Stimulated activated CD8-positive, alpha-beta memory T cell treated with anti-CD3 and anti-CD28 coated beads, Interleukin-7, amount 100 ng/mL, for 1 hour (primary cell): ENCODE data around the gene RTEL1.

Source experiments
- DNase-seq, 2 donors: peaks; one replicate each; pipeline ENCODE4 v3.0.0-alpha.2; 2020; ENCODE audit warnings: low read depth in 2 of 2

The RTEL1 gene

DNA sequence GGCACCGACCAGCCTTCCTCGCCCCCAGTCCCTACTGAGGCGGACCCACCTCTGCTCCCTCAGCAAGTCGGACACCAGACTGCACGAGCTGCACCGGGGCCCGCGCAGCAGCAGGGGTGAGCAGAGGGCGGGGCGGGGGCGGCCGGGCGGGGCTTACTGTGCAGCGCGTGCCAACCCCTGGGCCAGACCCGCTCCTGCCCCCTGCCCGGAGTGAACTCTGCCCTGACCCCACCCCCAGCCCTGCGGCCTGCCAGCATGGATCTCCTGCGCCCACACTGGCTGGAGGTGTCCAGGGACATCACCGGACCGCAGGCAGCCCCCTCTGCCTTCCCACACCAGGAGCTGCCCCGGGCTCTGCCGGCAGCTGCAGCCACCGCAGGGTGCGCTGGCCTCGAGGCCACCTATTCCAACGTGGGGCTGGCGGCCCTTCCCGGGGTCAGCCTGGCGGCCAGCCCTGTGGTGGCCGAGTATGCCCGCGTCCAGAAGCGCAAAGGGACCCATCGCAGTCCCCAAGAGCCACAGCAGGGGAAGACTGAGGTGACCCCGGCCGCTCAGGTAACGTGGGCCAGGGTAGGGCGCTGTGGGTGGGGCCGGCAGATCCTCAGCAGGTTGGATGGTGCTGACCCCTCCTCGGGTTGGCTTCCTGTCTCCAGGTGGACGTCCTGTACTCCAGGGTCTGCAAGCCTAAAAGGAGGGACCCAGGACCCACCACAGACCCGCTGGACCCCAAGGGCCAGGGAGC, 80.0 kb downstream of the RTEL1 start:
- no peak for DNase-seq

DNA sequence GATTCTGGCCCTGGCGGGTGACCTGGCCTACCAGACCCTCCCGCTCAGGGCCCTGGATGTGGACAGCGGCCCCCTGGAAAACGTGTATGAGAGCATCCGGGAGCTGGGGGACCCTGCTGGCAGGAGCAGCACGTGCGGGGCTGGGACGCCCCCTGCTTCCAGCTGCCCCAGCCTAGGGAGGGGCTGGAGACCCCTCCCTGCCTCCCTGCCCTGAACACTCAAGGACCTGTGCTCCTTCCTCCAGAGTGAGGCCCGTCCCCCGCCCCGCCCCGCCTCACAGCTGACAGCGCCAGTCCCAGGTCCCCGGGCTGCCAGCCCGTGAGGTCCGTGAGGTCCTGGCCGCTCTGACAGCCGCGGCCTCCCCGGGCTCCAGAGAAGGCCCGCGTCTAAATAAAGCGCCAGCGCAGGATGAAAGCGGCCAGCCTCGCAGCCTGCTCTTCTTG, 80.6 kb downstream of the RTEL1 start:
- no peak for DNase-seq

DNA sequence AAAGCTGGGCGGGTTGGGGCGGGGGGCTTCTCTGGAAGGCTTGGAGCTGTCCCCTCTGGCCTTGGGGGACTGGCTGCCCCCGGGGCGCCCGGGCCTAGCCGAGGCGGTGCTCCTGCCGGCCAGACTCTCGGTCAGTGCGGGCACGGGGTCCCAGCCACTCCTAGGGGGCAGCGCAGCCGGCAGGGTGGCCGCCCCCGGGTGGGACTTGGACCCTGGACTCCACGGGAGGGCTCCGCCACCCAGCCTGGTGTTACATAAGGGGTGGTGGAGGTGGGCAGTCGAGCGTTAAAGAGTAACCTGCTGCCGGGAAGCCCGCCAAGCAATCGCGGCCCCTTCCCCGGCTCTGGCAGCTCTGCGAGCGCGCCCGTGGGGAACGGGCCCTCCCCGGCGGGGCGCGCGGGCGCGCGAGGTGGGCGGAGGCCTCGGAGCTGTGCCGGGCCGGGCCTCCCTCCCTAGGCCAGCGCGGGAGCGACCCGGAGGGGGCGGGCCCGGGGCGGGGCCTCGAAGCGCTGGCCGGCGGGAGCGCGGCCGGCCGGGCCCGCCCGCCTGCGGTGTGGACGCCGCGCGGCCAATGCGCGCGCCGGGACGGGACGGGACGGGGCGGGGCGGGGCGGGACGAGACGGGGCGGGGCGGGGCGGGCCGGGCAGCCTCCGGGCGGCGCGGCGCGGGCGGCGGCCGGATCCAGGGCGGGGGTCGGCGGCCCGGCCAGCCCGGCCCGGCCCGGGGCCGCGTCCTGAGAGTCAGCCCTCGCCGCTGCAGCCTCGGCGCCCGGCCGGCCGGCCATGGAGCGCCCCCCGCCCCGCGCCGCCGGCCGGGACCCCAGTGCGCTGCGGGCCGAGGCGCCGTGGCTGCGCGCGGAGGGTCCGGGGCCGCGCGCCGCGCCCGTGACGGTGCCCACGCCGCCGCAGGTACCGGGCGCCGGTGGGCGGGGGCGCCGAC, 81.3 kb downstream of the RTEL1 start, which contains the start of gene SLC2A4RG:
TSS of gene SLC2A4RG (plus strand) at position 647 of the 940 bp plus-strand sequence. CDS start at position 784, 137 bp downstream.
- peak in 1 of 2 donors; percentile 39 for DNase-seq

- no peak for DNase-seq
Observed at GRCh38 chr20:63740070-63740626, 82.0 kb downstream of the RTEL1 start.

DNA sequence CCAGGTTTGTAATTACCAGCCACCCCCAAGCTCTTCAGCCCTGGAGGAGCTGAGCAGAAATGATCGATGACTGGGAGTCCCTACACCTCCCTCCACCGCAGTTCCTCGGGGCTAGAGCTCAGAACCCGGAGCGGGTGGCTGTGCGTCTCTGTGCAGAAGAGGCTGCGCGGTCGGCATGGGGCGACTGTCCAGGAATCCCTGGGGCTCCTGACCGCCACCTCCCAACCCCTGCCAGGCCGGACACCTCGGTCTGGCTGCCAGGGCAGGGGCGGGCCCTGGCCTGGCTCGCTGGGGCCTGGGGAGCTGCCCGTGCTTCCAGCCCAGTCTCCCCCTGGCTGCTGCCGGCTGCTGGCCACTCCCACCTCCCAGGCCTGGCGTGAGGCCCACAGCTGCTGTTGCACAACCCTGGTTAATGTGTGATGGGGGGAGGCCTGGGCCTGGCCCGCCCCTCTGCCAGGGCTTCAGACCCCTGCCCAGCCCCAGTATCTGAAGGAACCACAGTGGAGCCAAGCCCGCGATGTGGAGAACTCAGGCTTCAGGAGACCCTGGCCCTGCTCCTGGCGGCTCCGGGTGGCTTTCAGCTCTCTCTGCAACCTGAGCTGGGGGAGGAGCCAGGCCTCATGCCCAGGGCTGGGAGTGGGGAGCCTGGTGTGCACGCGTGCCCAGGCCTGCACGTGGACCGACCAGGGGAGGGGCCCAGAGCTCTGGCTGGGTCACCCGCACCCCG, 82.7 kb downstream of the RTEL1 start:
- DNase-seq = no peak

DNA sequence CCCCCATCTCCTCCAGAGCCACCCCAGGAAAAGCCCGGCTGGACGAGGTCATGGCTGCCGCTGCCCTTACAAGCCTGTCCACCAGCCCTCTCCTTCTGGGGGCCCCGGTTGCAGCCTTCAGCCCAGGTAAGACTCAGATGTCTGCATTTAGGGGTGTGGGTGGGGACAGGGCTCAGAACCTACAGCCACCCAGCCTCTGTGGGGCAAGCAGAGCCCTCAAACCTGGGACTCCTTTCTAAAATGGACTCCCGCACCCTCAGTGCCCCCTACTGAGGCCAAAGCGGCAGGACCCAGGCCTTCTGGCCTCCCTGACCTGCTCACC, 83.2 kb downstream of the RTEL1 start:
- DNase-seq = no peak

- no peak for DNase-seq
Observed at GRCh38 chr20:63741676-63742380, 83.7 kb downstream of the RTEL1 start.

DNA sequence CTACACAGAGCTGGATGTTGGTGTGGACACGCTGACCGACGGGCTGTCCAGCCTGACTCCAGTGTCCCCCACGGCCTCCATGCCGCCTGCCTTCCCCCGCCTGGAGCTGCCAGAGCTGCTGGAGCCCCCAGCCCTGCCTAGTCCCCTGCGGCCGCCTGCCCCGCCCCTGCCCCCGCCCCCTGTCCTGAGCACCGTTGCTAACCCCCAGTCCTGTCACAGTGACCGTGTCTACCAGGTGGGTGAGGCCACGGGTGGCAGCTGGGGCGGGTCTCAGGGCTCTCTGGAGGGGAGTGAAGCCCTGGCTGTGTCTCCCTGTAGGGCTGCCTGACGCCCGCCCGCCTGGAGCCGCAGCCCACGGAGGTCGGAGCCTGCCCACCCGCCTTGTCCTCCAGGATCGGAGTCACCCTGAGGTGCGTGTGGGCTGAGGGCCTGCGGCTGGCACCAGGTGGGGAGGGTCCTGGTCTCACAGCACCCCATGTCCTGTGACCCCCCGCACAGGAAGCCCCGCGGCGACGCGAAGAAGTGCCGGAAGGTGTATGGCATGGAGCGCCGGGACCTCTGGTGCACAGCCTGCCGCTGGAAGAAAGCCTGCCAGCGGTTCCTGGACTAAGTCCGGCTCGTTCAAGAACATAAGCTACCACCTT, 84.4 kb downstream of the RTEL1 start:
- DNase-seq = no peak

- no peak for DNase-seq
Observed at GRCh38 chr20:63743210-63743970, 85.3 kb downstream of the RTEL1 start.

DNA sequence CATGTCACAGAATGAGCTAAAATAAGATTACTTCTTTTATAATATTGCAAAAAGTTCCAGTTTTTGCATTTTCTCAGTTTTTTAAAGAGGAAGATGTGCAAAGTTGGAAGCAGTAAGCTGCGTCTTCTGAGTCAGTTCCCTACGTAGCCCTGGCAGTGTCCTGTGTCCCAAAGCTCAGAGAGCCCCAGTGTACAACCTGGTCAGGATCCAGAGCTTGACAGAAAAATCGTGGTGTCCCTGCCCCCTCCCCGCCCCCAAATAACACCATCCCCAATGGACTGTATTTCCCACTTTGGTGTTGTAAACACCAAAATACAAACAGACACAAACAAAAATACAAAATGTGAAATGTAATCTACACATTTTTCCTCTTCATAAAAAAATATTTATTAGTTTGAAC, 86.0 kb downstream of the RTEL1 start:
- DNase-seq = no peak

GRCh38 chr20:63744574-63745423, 86.7 kb downstream of the RTEL1 start:
- DNase-seq = no peak

- DNase-seq = no peak
Observed at GRCh38 chr20:63745424-63745805, 87.3 kb downstream of the RTEL1 start.
